Ovary (tissue), 9 donors: ENCODE data around the gene MUC6. TPM values are rescaled to one million over a fixed set of nuclear protein-coding genes. Genes with fewer than 3 reads are reported as not detected.

Experiments used
- DNase-seq, 5 donors: peaks; one replicate each; pipeline ENCODE4 v3.0.0-alpha.2; 2019 to 2020
- H3K27ac ChIP-seq, 2 donors: fragments of 200-600 bp; one replicate each; pipeline versions ENCODE4 v1.5.1 to v1.8.0; 2019 to 2022
- H3K27me3 ChIP-seq: fragments of 200-600 bp; one replicate; pipeline ENCODE4 v1.8.0; 2022
- H3K36me3 ChIP-seq: fragments of 200-600 bp; sonication (generic); one replicate; pipeline ENCODE4 v1.5.1; 2019
- H3K4me1 ChIP-seq: one replicate; pipeline ENCODE4 v1.8.1; 2013; ENCODE audit warnings: mild to moderate bottlenecking, moderate library complexity; ENCODE audit not compliant: insufficient read depth
- H3K4me3 ChIP-seq: fragments of 200-600 bp; sonication (generic); one replicate; pipeline ENCODE4 v1.5.1; 2017
- H3K9me3 ChIP-seq, 2 donors: fragments of 200-600 bp in 1 of 2; sonication (generic) in 1 of 2; one replicate each; pipeline versions ENCODE4 v1.5.1 to v1.8.1; 2013 to 2019; ENCODE audit warnings: mild to moderate bottlenecking in 1 of 2, moderate library complexity in 1 of 2
- CTCF ChIP-seq, 3 donors: fragments of 450-650 bp in 2 of 3; fragments of 200-600 bp in 1 of 3; IDR thresholded peaks; one replicate each; pipeline versions ENCODE4 v1.5.1 to v1.8.0; 2016 to 2022; ENCODE audit warnings: antibody characterized with exemption in 3 of 3, mild to moderate bottlenecking in 1 of 3
- EP300 ChIP-seq: sonication (generic); formaldehyde crosslinking; IDR thresholded peaks from one replicate; pipeline ENCODE4 v1.6.1; 2017; ENCODE audit warnings: antibody characterized with exemption
- POLR2A ChIP-seq: fragments of 450-650 bp; IDR thresholded peaks from one replicate; pipeline ENCODE4 v1.6.1; 2017; ENCODE audit warnings: antibody characterized with exemption, mild to moderate bottlenecking, moderate library complexity
- WGBS, 3 donors: extraction: QIAGEN DNeasy Blood & Tissue Kit in 1 of 3; methylation state at CpG; one replicate each; pipeline versions ENCODE4 v1.1.5 to v1.1.7; 2013 to 2017; 5-methylcytosine and 5-hydroxymethylcytosine counted together
- intact Hi-C, 4 donors: fragments of 100-400 bp; cut with DNase I; formaldehyde crosslinking; loops; one replicate each; pipeline versions ENCODE4 v1.11.0 to v1.15.1; 2022 to 2023
- polyA plus RNA-seq, 2 donors: library from polyadenylated mRNA; stranded (reverse); fragments of 200-250 nt in 1 of 2; fragments of 350-450 nt in 1 of 2; fragmentation: Illumina TruSeq in 1 of 2; extraction: RNeasy Lipid Tissue Mini Kit (QIAGEN cat#74804) in 1 of 2; gene quantifications; one replicate each; pipeline ENCODE4 v1.2.3, GENCODE V29; 2013 to 2014
- total RNA-seq, 7 donors: library from RNA; depleted of rRNA in 2 of 7; stranded (reverse); fragments of >200 nt in 2 of 7; fragmentation: NEBNext Ultra II Directional in 3 of 7; extraction: Animal tissue kit (Norgen Biotek cat#: 25700) in 3 of 7; gene quantifications; one replicate each; pipeline versions ENCODE4 v1.1.0 to v1.2.4, GENCODE V29; 2016 to 2023
- donor health status: DM: no; HTN: no; CAD: no; lungs with moderate emphysema.
- donor health status: DM: no; HTN: no; CAD: no.
- donor health status: Bipolar disorder and iron deficiency.
- donor health status: DM: yes; HTN: yes; CAD: no.
- donor health status: DM: no; HTN: no; CAD: no.
- donor health status: DM: yes; HTN: yes; CAD: no.

MUC6 gene
- total and polyA plus RNA-seq, 9 donors, result 0.02 to 7.2 (median 0.31) TPM; not detected in 1

DNA sequence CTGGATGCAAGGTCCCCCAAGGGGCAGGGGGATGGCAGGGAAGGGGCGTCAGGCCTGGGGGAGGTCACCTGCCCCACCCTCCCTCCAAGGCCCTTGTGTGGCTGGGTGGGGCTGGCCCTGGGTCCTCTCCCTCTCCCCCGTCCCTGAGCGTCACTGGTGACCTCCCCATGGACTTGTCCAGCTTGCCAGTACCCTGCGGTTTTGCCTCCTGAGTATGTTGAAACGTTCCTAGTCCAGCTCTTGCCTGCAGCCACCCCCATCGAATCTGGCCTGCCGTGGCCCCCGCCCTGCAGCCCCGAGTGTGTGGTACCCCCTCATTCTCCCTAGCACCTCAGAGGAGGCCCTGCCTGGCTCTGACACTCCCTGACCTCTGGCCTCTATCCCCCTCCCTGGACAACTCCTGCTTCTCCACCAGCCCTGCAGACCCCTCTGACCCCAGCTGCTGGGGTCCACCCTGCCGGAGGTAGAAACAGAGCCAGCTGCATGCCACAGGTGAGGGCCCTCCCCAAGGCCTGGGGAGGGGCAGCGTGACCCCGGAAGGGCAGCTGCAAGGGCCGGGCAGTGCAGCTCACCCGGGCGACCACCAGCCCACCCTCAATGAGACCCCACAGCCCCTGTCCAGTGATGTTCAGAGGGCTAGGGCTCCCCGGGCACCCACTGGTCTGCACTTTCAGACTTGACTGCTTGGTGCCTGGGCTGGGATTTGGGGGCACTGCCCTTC, 4.1 kb upstream of the MUC6 start:
- Histone ChIP-seq H3K4me1 (peaks cover 2% of the 10 kb centered on the region), H3K27me3 (no peaks in the 10 kb centered on the region), H3K4me3 (no peak overlapping the region), H3K27ac (no peak overlapping the region), H3K36me3 (no peaks in the 10 kb centered on the region), H3K9me3 (no peaks in the 10 kb centered on the region)
- no peak for TF ChIP-seq EP300
- TF ChIP-seq POLR2A, result no peak
- no peak for TF ChIP-seq CTCF (IDR thresholded peaks at IDR 0.05)
- DNase-seq, result no peak
- intact Hi-C loops, result no loop called here
- WGBS, 3 donors, result 55 to 66% (median 64%) methylated on average over 15 to 16 of the region's 16 CpGs

GRCh38 chr11:1039481-1040427, 3.2 kb upstream of the MUC6 start:
- Histone ChIP-seq H3K4me1 (peaks cover 2% of the 10 kb centered on the region), H3K36me3 (no peaks in the 10 kb centered on the region), H3K9me3 (no peaks in the 10 kb centered on the region), H3K27ac (no peak overlapping the region), H3K4me3 (no peak overlapping the region), H3K27me3 (no peaks in the 10 kb centered on the region)
- 45 to 66% (median 56%) methylated on average over 13 to 32 of the region's 32 CpGs for WGBS, 3 donors
- TF ChIP-seq CTCF (IDR thresholded peaks at IDR 0.05) (no peak), EP300 (no peak), POLR2A (no peak)
- DNase-seq, result no peak
- intact Hi-C loops, result loop anchor here in 1 of 4 donors (5.0 kb wide), 1 partner anchor 112 kb away; the partner anchor contains the start of gene AP2A2

GRCh38 chr11:1038921-1039320, 2.4 kb upstream of the MUC6 start:
- no peak for TF ChIP-seq CTCF (IDR thresholded peaks at IDR 0.05)
- no peak for TF ChIP-seq EP300
- no peak for TF ChIP-seq POLR2A
- intact Hi-C loops, result loop anchor here in 1 of 4 donors (5.0 kb wide), 1 partner anchor 112 kb away; the partner anchor contains the start of gene AP2A2
- Histone ChIP-seq H3K9me3 (no peaks in the 10 kb centered on the region), H3K4me3 (no peak overlapping the region), H3K4me1 (peaks cover 6% of the 10 kb centered on the region), H3K27ac (no peak overlapping the region), H3K27me3 (no peaks in the 10 kb centered on the region), H3K36me3 (no peaks in the 10 kb centered on the region)
- no peak for DNase-seq
- 85 to 92% (median 86%) methylated on average over 12 of the region's 12 CpGs for WGBS, 3 donors

DNA sequence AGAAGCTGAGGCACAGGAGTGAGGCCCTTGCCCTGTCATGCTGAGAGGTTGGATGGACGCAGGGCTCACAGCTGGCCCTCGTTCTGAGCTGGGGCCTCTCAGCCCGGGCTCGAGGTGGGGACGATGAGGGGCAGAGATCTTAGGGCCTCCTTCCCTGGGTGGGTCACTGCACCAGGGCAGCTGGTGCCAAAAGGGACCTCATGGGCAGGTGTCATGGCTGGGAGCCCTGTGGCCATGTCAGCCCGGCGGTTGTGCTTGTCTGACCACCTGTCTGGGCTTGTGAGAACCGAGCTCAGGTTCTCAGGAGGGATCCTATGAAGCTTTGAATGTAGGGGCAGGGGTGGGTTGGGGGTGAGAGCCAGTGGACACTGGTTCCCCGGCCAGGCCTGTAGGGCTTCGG, 1.8 kb upstream of the MUC6 start:
- TF ChIP-seq POLR2A (no peak), CTCF (IDR thresholded peaks at IDR 0.05) (no peak), EP300 (no peak)
- Histone ChIP-seq H3K4me1 (peaks cover 6% of the 10 kb centered on the region), H3K27me3 (no peaks in the 10 kb centered on the region), H3K27ac (no peak overlapping the region), H3K36me3 (no peaks in the 10 kb centered on the region), H3K9me3 (no peaks in the 10 kb centered on the region), H3K4me3 (no peak overlapping the region)
- WGBS, 3 donors, result 73 to 77% (median 74%) methylated on average over 9 to 10 of the region's 10 CpGs
- no peak for DNase-seq
- intact Hi-C loops, result loop anchor here in 1 of 4 donors (5.0 kb wide), 1 partner anchor 111 kb away; the partner anchor contains the start of gene AP2A2
